HG03575 (cell line): Measurements from ENCODE around the gene PRKD2.

ENCODE experiments used
- ATAC-seq: cut with Tn5 transposase; IDR thresholded peaks from one replicate; pipeline ENCODE4 v1.9.1; 2021; ENCODE audit not compliant: unreplicated experiment, insufficient number of reproducible peaks, low FRiP score; ENCODE audit errors: extremely low read depth

PRKD2 gene

GRCh38 chr19:46726971-46727501 lies 10.1 kb upstream of the PRKD2 start:
- ATAC-seq, result no peak

GRCh38 chr19:46726551-46726950 lies 9.6 kb upstream of the PRKD2 start:
- ATAC-seq, result no peak

- ATAC-seq, result no peak
These were observed 9.0 kb upstream of the PRKD2 start for GRCh38 chr19:46725859-46726393.

GRCh38 chr19:46725036-46725820 lies 8.3 kb upstream of the PRKD2 start:
- no peak for ATAC-seq

GRCh38 chr19:46724468-46724867 lies 7.6 kb upstream of the PRKD2 start:
- ATAC-seq, result no peak

- no peak for ATAC-seq
These were observed 6.6 kb upstream of the PRKD2 start for GRCh38 chr19:46723471-46723870.

GRCh38 chr19:46723023-46723461 lies 6.1 kb upstream of the PRKD2 start:
- no peak for ATAC-seq

- ATAC-seq, result no peak
These were observed 5.6 kb upstream of the PRKD2 start for GRCh38 chr19:46722421-46723022.

GRCh38 chr19:46722004-46722380 lies 5.1 kb upstream of the PRKD2 start:
- ATAC-seq, result no peak

- ATAC-seq, result no peak
These were observed 4.5 kb upstream of the PRKD2 start for GRCh38 chr19:46721269-46722003.

- no peak for ATAC-seq
These were observed 3.8 kb upstream of the PRKD2 start for GRCh38 chr19:46720503-46721239.

- no peak for ATAC-seq
These were observed 3.0 kb upstream of the PRKD2 start for GRCh38 chr19:46719629-46720502.

- no peak for ATAC-seq
These were observed 2.2 kb upstream of the PRKD2 start for GRCh38 chr19:46718934-46719622.

GRCh38 chr19:46718157-46718933 lies 1.4 kb upstream of the PRKD2 start:
- ATAC-seq, result no peak

- no peak for ATAC-seq
These were observed 816 bp upstream of the PRKD2 start for GRCh38 chr19:46717716-46718143.

GRCh38 chr19:46716672-46717033 lies 261 bp downstream of the PRKD2 start:
- ATAC-seq, result no peak
